Heart left ventricle (tissue), 13 donors: ENCODE data around the gene CRIM1.
A peak's percentile ranks its signal among the peaks of the same experiment; 100 is the strongest.

Experiments used
- POLR2A ChIP-seq, 2 donors: fragments of 450-650 bp; IDR thresholded peaks; one replicate each; pipeline ENCODE4 v1.6.1; 2017; ENCODE audit warnings: antibody characterized with exemption in 2 of 2, mild to moderate bottlenecking in 2 of 2, moderate library complexity in 2 of 2
- TF ChIP-seq, protein P1 (sequence below), 12 donors: fragments of 200-600 bp; sonication (generic) in 4 of 12; IDR thresholded peaks; one replicate each; pipeline versions ENCODE4 v1.5.0 to v1.8.0; 2018 to 2022; ENCODE audit warnings: antibody characterized with exemption in 12 of 12, mild to moderate bottlenecking in 5 of 12
- donor health status: ischemic (EF 13 %, LVEDD 7.1; RV severe dilation, severe dysfunction).
- donor health status: DM: no; HTN: yes; CAD: no.
- donor health status: DM: no; HTN: no; CAD: no.
- donor health status: ischemic (EF 25% LVEDD 6.9; RV normal size, moderate dysfunction).
- donor health status: ischemic (EF 25% LVEDD 5.7; RV mildly dilated, moderate dysfunction).
- donor health status: ischemic (EF 35%, LVEDD 5.7; RV mildly dilated, moderate dysfunction).
- donor health status: nonischemic (EF 11% LVEDD 7.7; RV severe dilation, severe dysfunction).
- donor health status: DM: yes; HTN: yes; CAD: no.
- donor health status: PGD.
- donor health status: ischemic (EF 29% LVEDD 5.4; RV normal size, mild dysfunction).
- donor health status: nonischemic (EF 23%, LVEDD 6.1; RV moderate dilation, normal function).

DNA sequence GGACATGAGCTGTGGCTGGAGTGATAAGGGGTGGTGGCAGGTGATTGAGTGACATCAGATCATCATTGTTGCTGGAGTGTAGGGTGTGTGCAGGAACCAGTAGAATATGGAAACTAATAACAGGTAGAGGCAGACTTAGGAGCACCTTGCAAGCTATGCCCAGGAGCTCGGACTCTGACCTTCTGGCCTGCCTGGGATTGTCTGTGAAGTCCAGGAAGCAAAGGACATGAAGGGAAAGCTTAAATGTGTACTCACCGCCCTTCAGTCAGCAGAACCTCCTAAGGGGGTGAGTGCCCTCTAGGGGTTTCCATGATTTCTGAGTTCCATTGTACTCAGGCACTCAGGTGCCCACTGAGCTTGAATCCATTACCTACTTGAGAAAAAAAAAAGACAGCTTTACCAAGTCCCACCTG lies 104.2 kb downstream of the CRIM1 start:
- TF ChIP-seq, protein P1, sequence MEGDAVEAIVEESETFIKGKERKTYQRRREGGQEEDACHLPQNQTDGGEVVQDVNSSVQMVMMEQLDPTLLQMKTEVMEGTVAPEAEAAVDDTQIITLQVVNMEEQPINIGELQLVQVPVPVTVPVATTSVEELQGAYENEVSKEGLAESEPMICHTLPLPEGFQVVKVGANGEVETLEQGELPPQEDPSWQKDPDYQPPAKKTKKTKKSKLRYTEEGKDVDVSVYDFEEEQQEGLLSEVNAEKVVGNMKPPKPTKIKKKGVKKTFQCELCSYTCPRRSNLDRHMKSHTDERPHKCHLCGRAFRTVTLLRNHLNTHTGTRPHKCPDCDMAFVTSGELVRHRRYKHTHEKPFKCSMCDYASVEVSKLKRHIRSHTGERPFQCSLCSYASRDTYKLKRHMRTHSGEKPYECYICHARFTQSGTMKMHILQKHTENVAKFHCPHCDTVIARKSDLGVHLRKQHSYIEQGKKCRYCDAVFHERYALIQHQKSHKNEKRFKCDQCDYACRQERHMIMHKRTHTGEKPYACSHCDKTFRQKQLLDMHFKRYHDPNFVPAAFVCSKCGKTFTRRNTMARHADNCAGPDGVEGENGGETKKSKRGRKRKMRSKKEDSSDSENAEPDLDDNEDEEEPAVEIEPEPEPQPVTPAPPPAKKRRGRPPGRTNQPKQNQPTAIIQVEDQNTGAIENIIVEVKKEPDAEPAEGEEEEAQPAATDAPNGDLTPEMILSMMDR (IDR thresholded peaks at IDR 0.05): peak in 11 of 12 donors; percentile 17 to 70 (median 50)
- no peak for TF ChIP-seq POLR2A (IDR thresholded peaks at IDR 0.05)
